GM21390 (cell line): Measurements from ENCODE around the gene PRPH.
"Not testable (repeated sequence)": the region's sequence is repeated elsewhere in the genome, so short reads cannot be mapped to it uniquely, and the experiment has no call there.

ENCODE experiments used
- ATAC-seq: cut with Tn5 transposase; IDR thresholded peaks from one replicate; pipeline ENCODE4 v1.9.1; 2021; ENCODE audit not compliant: unreplicated experiment

Gene PRPH

DNA sequence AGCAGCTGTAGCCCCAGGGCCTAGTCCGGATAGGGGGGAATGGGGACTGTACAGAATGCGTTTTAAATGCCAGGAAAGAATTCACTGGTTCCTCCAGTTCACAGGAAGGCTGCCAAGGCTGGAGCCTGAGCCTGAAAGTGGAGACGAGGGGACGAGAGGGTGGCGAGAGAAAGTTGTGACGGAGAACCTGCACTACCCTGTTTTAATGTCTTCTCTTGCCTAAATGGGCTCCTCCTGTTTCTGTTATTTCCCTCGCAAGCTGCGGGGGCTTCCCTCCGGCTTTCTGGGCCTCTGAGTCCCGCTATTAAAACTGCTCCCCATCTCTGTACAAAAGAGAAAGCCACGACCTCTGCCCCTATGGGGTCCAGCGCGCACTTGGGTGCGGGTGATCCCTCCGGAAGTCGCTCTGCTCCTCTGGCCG lies 37.5 kb downstream of the PRPH start:
- no peak for ATAC-seq

GRCh38 chr12:49332891-49333371 lies 38.0 kb downstream of the PRPH start:
- no peak for ATAC-seq

- ATAC-seq: not testable (repeated sequence)
These were observed 38.8 kb downstream of the PRPH start for GRCh38 chr12:49333778-49334177.

DNA sequence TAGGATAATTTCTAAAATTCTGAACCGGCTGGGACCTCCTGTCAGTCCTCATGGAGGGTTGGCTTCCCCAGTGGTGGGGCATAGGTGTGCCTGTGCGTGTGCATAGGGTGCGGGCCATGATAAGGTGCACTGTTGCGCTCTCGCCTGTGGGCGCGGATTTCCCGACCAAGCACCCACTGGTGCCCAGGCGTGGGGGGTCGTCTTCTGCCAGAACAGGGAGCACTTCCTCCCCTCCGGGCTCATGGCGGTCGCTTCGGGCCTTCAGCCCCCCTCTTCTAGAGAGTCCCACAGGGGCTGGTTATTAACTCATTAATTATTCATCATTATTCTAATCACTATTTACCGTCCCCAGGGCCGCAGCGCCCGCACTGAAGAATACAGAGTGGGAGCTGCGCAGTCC lies 39.3 kb downstream of the PRPH start:
- ATAC-seq: no peak

- ATAC-seq: no peak
These were observed 39.7 kb downstream of the PRPH start for GRCh38 chr12:49334681-49335080.

- ATAC-seq: no peak
These were observed 40.4 kb downstream of the PRPH start for GRCh38 chr12:49335118-49335954.

- ATAC-seq: no peak
These were observed 41.2 kb downstream of the PRPH start for GRCh38 chr12:49335955-49336644.

GRCh38 chr12:49336645-49337584 lies 42.0 kb downstream of the PRPH start, which contains the start of gene C1QL4:
Gene C1QL4, minus strand, starts transcription at chr12:49337188. Its CDS starts 711 bp downstream, at chr12:49336477.
- peak; percentile 67 for ATAC-seq

DNA sequence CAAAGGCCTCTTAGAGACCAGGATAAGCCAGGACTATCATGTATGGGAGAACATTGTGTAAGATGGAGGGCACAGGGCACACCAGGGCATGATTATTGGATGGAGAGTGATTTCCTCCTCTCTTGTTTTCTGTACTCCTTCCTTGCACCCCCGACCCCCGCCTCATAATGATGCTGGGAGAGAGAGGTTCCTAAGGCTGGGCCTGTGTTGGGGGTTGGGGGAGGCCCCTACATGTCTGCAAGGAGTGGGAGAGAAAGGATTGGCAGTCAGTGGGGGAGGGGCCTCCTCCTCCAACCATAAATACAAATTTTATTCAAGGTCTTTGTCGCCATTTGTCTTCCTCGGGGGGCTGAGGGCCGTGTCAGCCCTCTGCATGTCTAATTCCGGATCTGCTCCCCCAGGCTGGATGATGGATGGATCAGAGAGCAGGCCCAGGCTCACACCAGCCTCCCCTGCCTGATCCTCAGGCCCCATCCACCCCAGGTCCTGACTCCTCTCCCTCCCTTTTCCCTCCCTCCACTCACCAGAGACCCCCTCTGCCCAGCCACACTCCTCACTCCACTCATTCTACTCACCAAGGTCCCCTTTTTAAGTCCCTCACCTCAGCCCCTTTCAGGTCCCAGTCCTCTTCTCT lies 44.0 kb downstream of the PRPH start:
- no peak for ATAC-seq

GRCh38 chr12:49339464-49339861 lies 44.5 kb downstream of the PRPH start:
- ATAC-seq: no peak

DNA sequence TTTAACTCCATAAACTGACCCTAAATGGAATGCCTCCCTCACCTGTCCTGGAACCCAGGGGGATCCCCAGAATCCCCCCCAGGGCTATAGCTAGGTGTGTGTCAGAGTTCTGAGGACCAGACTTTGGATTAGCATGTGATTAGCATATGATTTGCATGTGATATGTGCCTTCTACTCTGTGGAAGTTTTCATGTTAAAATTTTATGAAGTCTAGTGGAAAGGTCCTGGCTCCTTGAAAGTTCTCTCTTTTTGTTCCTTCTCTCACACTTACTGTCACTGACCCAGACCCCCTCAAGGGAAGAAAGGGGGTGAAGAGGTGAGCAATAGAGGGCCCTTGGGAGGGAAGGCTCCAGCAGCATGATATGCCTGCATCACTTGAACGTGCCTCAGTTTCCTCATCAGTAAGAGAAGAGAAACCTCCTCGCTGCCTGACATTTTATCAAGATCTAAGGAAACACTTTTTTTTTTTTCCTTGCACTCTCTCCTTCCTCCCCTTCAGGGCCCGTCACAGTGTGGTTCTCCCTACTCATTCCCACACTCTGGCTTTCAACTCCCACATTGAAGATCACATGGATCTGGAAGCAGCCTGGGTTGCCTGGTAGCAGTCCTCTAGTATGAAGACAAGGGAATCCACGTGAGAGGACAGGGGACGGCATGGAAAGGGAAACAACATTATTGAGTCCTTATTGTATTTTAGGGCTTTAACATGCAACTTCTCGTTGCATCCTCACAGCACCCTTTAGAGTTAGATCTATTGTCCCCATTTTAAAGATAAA lies 45.3 kb downstream of the PRPH start:
- no peak for ATAC-seq

DNA sequence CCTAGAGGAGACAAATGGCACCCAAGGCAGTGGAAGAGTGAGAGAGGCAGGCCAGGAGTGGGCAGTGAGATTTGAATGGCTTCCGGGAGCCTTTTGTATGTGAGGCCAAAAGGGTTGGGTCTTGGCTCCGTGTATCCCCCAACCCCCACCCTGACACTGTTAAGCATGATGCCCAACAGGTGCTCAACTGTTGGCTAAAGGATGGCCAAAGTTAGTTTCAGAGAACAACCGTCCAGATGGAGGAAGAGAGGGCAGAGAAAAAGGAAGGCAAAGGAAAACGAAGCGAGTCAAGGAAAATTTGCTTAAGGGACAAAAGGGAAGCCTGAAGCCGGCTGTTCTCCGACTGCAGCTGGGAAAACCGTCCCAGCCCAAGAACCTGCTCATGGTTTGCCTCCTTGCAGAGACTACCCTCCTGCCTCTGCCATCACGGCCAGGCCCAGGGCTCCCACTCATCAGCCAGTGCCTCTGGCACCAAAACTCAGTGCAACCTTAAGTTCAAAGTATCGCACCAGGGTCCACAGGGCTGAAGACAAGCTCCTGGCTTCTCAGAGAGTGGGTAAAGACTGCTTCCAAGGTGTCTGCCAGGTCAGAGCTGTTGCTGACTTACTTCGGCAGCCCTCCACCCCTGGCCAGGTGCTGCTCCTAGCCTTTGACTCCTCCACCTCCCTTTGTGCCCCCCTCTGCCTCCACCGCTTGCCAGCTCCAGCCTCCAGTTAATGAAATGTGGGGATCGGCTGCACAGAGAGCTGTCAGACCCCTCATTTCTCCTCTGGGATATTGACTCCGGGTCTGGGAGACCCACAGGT lies 46.2 kb downstream of the PRPH start:
- no peak for ATAC-seq

- ATAC-seq: no peak
These were observed 46.8 kb downstream of the PRPH start for GRCh38 chr12:49341777-49342065.

DNA sequence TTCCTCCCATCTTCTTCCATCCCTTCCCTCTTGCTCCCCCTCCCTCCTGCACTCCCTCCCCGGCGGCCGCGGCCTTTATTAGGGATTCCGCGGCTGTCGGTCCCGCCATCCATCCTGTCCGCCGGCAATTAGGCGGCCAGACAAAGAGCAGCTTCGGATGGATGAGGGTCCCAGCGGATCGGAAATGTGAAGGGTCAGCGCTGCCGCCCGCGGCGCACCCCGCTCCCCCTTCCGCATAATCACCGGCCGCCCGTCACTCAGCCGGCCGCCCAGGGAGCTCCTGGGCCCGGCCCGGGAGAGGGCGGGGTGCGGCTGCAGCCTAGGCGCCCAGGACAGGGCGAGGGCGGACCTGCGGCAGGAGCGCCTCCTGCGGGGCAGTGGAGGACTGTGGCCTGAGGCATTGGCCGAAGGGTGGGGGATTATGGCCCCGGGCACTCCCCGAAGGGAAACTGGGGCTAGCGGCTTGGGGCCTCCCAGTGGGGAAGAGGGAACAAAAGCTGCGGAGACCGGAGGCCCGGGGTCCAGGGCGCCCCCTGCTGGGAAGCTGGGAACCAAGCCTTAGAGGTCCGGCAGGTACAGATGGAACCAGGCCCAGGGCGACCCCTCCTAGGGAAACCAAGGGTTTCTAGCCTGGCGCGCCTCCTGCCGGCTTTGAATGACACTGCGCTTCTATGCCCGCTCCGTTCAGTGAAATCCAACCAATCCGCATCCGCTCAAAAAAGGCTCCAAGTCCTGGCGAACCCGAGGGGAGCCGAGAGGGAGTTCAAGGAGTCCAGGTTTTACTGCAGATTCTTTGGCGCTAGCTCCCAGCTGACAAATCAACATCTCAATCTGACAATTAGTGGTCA lies 47.3 kb downstream of the PRPH start:
- ATAC-seq: peak; percentile 70

DNA sequence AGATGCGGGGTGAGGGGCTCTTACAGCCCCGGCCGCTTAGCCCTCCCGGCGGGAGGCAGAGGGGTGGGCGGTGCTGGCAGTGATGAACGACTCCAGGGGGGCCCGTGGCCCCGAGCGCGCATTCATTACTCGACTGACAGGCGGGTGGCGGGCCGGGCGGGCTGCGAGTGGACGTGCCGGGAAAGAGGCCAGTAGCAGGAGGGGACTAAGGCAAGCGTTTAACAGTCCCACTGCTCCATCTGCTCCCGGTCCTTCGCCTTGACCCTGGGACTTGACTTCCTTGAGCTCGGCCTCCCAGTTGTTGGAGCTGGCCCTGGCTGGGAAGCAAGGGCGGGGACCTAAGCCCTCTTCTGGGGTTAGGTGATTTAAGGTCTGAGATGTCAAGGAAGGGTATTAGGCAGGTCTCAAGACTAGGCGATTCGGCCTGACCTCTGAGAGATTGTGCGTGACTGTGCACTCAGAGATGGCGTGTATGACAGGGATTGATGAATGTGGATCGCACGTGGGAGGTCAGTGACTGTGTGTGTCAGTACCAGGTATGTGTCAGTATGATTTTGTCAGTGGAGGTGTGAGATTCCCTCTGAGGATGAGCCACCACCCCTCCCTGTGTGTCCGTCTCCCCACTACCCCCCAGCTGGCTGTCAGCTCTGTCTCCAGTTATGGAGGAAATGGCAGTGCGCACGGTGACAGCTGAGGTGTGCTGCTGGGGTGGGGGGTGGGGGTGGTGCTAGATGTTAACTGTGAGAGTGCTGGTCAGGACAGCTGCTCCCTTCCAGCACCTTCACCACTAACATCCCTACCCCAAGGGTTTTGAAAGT lies 48.2 kb downstream of the PRPH start:
- no peak for ATAC-seq

GRCh38 chr12:49344486-49345050 lies 49.6 kb downstream of the PRPH start:
- ATAC-seq: no peak
